MM.1S (cell line): ENCODE data around the gene CARNS1.

Experiments used
- DNase-seq: peaks from one replicate; pipeline ENCODE4 v3.0.0-alpha.2; 2015
- H2AFZ ChIP-seq: fragments of 300-600 bp; sonication (generic); 2 replicates; pipeline ENCODE4 v1.6.0; 2016; ENCODE audit warnings: antibody characterized with exemption, low read length
- H3F3A ChIP-seq: fragments of 300-600 bp; sonication (generic); 2 replicates; pipeline ENCODE4 v1.6.1; 2016; ENCODE audit warnings: mild to moderate bottlenecking, antibody characterized with exemption, low read length, moderate library complexity, mixed read lengths; ENCODE audit not compliant: insufficient read depth
- H3K27ac ChIP-seq: fragments of 300-600 bp; sonication (generic); 2 replicates; pipeline ENCODE4 v1.5.1; 2016; ENCODE audit warnings: mild to moderate bottlenecking, low read length
- H3K27me3 ChIP-seq: fragments of 300-600 bp; sonication (generic); replicated peaks from 2 replicates; pipeline ENCODE4 v1.6.0; 2016; ENCODE audit warnings: low read length; ENCODE audit not compliant: insufficient read depth
- H3K36me3 ChIP-seq: fragments of 300-600 bp; sonication (generic); replicated peaks from 2 replicates; pipeline ENCODE4 v1.6.1; 2016; ENCODE audit warnings: mild to moderate bottlenecking, low read length, mixed read lengths; ENCODE audit not compliant: insufficient read depth
- H3K4me1 ChIP-seq: fragments of 300-600 bp; sonication (generic); 2 replicates; pipeline ENCODE4 v1.6.1; 2016; ENCODE audit warnings: low read length, mixed read lengths
- H3K4me2 ChIP-seq: fragments of 300-600 bp; sonication (generic); 2 replicates; pipeline ENCODE4 v1.6.0; 2016; ENCODE audit warnings: low read depth, low read length
- H3K4me3 ChIP-seq: fragments of 300-600 bp; sonication (generic); 2 replicates; pipeline ENCODE4 v1.5.1; 2016; ENCODE audit warnings: low read length, mixed read lengths
- H3K79me2 ChIP-seq: fragments of 300-600 bp; sonication (generic); 2 replicates; pipeline ENCODE4 v1.6.1; 2016; ENCODE audit warnings: mixed run types, low read length, mixed read lengths
- H3K9ac ChIP-seq: fragments of 300-600 bp; sonication (generic); 2 replicates; pipeline ENCODE4 v1.6.1; 2016; ENCODE audit warnings: low read length, mixed read lengths
- H3K9me2 ChIP-seq: fragments of 300-600 bp; sonication (generic); replicated peaks from 2 replicates; pipeline ENCODE4 v1.6.1; 2016; ENCODE audit warnings: mild to moderate bottlenecking, low read length, mixed read lengths; ENCODE audit not compliant: insufficient read depth
- H3K9me3 ChIP-seq: fragments of 300-600 bp; sonication (generic); replicated peaks from 2 replicates; pipeline ENCODE4 v1.6.1; 2016; ENCODE audit warnings: mild to moderate bottlenecking, low read length, mixed read lengths; ENCODE audit not compliant: insufficient read depth
- H4K20me1 ChIP-seq: fragments of 300-600 bp; sonication (generic); 2 replicates; pipeline ENCODE4 v1.6.1; 2016; ENCODE audit warnings: mild to moderate bottlenecking, low read length, moderate library complexity, mixed read lengths; ENCODE audit not compliant: insufficient read depth
- EZH2 ChIP-seq: fragments of 300-600 bp; sonication (generic); optimal IDR thresholded peaks from 2 replicates; pipeline ENCODE3; 2017; ENCODE audit warnings: low read depth, mild to moderate bottlenecking, antibody characterized with exemption, low read length, mixed read lengths
- EZH2phosphoT487 ChIP-seq: fragments of 300-600 bp; sonication (generic); IDR thresholded peaks from 2 replicates; pipeline ENCODE4 v1.6.1; 2018; ENCODE audit warnings: antibody characterized with exemption, low read length
- TF ChIP-seq, protein P1 (sequence below): fragments of 300-600 bp; sonication (generic); IDR thresholded peaks from 2 replicates; pipeline ENCODE4 v1.5.1; 2016; ENCODE audit warnings: antibody characterized with exemption, low read length, mixed read lengths

Gene CARNS1

DNA sequence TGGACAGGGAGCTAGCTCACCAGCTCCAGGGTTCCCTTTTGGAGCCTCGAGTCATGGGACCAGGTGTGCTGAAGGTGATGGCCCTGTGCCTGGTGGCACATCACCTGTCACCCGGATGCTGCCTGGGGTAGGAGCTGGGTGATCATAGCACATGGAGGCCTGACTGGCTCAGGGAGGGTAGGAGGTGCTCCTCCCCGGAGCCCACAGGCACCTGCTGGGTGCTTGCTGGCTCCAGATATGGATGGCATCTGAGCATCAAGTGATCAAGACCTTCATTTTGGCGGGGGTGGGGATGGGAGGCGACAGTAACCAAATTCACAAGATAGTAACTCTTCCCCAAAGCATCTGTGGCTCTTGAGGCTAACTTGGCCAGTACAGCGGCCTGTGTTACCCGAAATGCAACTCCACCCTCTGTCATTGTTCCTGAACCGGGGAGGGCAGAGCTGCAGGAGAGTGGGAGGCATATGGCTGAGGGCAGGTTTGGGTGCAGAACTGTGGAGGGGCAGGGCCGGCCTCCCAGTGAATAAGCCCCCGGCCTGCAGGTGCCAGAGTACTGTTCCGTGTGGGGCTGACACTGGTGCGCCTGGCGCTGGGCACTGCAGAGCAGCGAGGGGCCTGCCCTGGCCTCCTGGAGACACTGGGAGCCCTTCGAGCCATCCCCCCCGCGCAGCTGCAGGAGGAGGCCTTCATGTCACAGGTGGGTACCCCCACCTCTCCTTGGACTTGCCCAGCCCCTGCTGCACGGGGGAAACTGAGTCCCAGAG, 6.9 kb upstream of the CARNS1 start:
- Histone ChIP-seq H3K36me3 (no peaks in the 10 kb centered on the region), H3F3A (no peaks in the 10 kb centered on the region; the same call in 1 of the 2 replicates), H3K4me3 (no peak overlapping the region), H3K27me3 (no peaks in the 10 kb centered on the region), H2AFZ (peak overlapping the region; percentile 69), H3K27ac (peak overlapping the region; percentile 71), H3K9me3 (no peaks in the 10 kb centered on the region), H4K20me1 (no peaks in the 10 kb centered on the region), H3K9me2 (no peaks in the 10 kb centered on the region), H3K9ac (peak overlapping the region; percentile 77), H3K4me1 (peaks cover 19% of the 10 kb centered on the region), H3K4me2 (peak overlapping the region; percentile 74; the same call in 1 of the 2 replicates), H3K79me2 (no peaks in the 10 kb centered on the region)
- no peak for DNase-seq
- TF ChIP-seq EZH2phosphoT487, result no peak
- TF ChIP-seq, protein P1, sequence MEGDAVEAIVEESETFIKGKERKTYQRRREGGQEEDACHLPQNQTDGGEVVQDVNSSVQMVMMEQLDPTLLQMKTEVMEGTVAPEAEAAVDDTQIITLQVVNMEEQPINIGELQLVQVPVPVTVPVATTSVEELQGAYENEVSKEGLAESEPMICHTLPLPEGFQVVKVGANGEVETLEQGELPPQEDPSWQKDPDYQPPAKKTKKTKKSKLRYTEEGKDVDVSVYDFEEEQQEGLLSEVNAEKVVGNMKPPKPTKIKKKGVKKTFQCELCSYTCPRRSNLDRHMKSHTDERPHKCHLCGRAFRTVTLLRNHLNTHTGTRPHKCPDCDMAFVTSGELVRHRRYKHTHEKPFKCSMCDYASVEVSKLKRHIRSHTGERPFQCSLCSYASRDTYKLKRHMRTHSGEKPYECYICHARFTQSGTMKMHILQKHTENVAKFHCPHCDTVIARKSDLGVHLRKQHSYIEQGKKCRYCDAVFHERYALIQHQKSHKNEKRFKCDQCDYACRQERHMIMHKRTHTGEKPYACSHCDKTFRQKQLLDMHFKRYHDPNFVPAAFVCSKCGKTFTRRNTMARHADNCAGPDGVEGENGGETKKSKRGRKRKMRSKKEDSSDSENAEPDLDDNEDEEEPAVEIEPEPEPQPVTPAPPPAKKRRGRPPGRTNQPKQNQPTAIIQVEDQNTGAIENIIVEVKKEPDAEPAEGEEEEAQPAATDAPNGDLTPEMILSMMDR, result no peak

DNA sequence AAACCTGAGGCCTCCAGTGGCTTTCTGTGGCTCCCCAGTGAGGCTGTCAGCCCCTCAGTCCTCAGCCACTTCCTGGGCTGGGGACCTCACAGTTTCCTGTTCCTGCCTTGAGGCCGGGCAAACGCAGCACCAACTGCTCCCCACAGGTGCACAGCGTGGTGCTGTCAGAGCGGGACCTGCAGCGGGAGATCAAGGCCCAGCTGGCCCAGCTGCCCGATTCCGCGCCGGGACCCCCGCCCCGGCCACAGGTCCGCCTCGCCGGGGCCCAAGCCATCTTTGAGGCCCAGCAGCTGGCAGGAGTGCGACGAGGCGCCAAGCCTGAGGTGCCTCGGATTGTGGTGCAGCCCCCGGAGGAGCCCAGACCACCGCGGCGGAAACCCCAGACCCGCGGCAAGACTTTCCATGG, 6.2 kb upstream of the CARNS1 start:
- Histone ChIP-seq H4K20me1 (no peaks in the 10 kb centered on the region), H3K4me2 (peak overlapping the region; percentile 74), H3K9me3 (no peaks in the 10 kb centered on the region), H3K4me1 (peaks cover 19% of the 10 kb centered on the region), H3F3A (no peaks in the 10 kb centered on the region; the same call in 1 of the 2 replicates), H3K79me2 (no peaks in the 10 kb centered on the region), H3K9ac (peak overlapping the region; percentile 77), H3K27ac (peak overlapping the region; percentile 71), H3K9me2 (no peaks in the 10 kb centered on the region), H3K27me3 (no peaks in the 10 kb centered on the region), H2AFZ (peak overlapping the region; percentile 69), H3K4me3 (peak overlapping the region; percentile 50), H3K36me3 (no peaks in the 10 kb centered on the region)
- peak; percentile 89 for DNase-seq
- TF ChIP-seq, protein P1, result no peak
- TF ChIP-seq EZH2phosphoT487 (no peak), EZH2 (no peak)

DNA sequence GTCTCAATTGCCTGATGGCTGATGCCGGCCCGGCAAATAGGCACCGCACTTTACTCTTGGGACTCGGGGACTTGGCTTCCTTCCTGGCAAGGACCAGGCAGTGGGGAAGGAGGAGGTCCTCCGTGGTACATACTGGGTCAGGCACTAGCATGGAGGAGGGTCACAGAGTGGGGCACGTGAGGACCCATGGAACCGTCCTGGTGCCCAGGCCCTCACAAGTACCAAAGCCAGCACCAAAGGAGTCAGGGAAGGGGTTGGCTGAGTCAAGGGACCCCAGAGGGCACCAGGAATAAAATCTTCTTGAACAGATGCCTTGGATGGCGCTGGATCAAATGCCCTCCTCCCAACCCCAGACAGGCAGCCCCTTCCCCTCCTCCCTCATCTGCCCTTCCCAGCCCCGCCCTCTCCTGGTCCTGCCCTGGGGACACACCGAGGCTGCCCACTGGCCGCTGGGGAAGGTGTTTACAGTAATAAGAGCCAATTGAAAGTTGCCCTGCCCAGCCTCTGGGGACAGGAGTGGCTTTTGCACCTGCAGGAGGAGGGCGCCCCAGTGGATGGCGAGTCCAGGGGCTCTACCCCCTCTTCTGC, 5.6 kb upstream of the CARNS1 start:
- TF ChIP-seq EZH2, result no peak
- TF ChIP-seq, protein P1, result no peak
- TF ChIP-seq EZH2phosphoT487, result no peak
- H3K4me2 ChIP-seq, result peak overlapping the region; percentile 74
- peak overlapping the region; percentile 50 for H3K4me3 ChIP-seq

More for the DNA sequence above, 5.6 kb upstream of the CARNS1 start:
- Histone ChIP-seq H3K27me3 (peaks cover 2% of the 10 kb centered on the region; the same call in 1 of the 2 replicates), H3F3A (no peaks in the 10 kb centered on the region; the same call in 1 of the 2 replicates), H3K36me3 (no peaks in the 10 kb centered on the region), H3K4me1 (peaks cover 19% of the 10 kb centered on the region), H3K9me3 (no peaks in the 10 kb centered on the region), H3K27ac (peak overlapping the region; percentile 71; the same call in 1 of the 2 replicates), H4K20me1 (no peaks in the 10 kb centered on the region), H3K79me2 (no peaks in the 10 kb centered on the region), H3K9me2 (no peaks in the 10 kb centered on the region), H2AFZ (peak overlapping the region; percentile 69), H3K9ac (peak overlapping the region; percentile 77)
- peak; percentile 25 for DNase-seq
